ENCODE results near the gene IFNG.

Gene IFNG

GRCh38 chr12:68198507-68199086 is 39.1 kb upstream of the IFNG start:
- no peak for DNase-seq (ENCODE audit: low read depth)
- no peak for TF ChIP-seq CTCF (IDR thresholded peaks at IDR 0.05; ENCODE audit: low read depth, low read length, missing control alignments)
- H3K4me3 ChIP-seq (ENCODE audit: low read depth, low read length), result no peak overlapping the region
- in situ Hi-C loops (cut with HindIII; ENCODE audit: low sequenced_read_pairs), result no loop called here

DNA sequence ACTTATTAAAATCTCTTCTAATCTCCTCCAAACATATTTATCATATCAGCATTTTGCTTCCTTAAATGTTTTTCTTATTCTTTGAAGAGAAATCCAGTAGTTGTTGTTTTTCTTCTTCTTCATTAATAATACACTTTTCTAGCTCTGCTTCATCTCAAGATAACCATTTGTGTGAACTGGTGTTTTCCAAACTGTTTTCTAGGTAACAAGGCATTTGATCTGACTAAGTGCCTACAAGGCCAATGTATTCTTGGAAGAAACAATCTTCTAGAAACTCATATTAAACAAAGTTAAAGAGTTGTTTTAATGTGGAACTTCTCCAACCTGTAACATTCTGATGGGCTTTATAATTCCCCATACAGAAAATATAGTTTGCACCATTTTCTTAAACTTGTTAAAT is 30.8 kb upstream of the IFNG start:
- no peak overlapping the region for H3K4me3 ChIP-seq (ENCODE audit: low read depth, low read length)
- TF ChIP-seq CTCF (IDR thresholded peaks at IDR 0.05; ENCODE audit: low read depth, low read length, missing control alignments), result no peak
- in situ Hi-C loops (cut with HindIII; ENCODE audit: low sequenced_read_pairs), result no loop called here
- no peak for DNase-seq (ENCODE audit: low read depth)

GRCh38 chr12:68189821-68190242 is 30.3 kb upstream of the IFNG start:
- H3K4me3 ChIP-seq (ENCODE audit: low read depth, low read length), result no peak overlapping the region
- no peak for TF ChIP-seq CTCF (IDR thresholded peaks at IDR 0.05; ENCODE audit: low read depth, low read length, missing control alignments)
- in situ Hi-C loops (cut with HindIII; ENCODE audit: low sequenced_read_pairs), result no loop called here
- peak; percentile 78 for DNase-seq (ENCODE audit: low read depth)

DNA sequence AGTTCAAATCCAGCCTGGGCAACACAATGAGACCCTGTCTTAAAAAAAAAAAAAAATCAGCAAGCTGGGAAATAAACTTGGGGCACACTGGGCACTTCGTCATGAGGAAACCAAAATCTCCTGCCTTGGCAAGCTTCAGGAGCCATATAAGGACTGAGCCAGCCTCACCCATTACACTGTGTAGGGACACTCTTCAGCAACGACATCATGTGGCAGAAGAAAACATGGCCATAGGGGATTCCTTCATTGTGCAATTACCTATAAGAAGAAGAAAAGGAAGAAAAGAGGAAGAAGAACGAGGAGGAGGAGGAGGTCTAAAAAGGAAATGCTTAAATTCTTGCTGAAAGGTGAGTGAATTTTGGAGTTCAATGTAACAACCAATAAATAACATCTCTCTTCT is 26.1 kb upstream of the IFNG start:
- H3K4me3 ChIP-seq (ENCODE audit: low read depth, low read length), result no peak overlapping the region
- in situ Hi-C loops (cut with HindIII; ENCODE audit: low sequenced_read_pairs), result no loop called here
- TF ChIP-seq CTCF (IDR thresholded peaks at IDR 0.05; ENCODE audit: low read depth, low read length, missing control alignments), result no peak
- no peak for DNase-seq (ENCODE audit: low read depth)

DNA sequence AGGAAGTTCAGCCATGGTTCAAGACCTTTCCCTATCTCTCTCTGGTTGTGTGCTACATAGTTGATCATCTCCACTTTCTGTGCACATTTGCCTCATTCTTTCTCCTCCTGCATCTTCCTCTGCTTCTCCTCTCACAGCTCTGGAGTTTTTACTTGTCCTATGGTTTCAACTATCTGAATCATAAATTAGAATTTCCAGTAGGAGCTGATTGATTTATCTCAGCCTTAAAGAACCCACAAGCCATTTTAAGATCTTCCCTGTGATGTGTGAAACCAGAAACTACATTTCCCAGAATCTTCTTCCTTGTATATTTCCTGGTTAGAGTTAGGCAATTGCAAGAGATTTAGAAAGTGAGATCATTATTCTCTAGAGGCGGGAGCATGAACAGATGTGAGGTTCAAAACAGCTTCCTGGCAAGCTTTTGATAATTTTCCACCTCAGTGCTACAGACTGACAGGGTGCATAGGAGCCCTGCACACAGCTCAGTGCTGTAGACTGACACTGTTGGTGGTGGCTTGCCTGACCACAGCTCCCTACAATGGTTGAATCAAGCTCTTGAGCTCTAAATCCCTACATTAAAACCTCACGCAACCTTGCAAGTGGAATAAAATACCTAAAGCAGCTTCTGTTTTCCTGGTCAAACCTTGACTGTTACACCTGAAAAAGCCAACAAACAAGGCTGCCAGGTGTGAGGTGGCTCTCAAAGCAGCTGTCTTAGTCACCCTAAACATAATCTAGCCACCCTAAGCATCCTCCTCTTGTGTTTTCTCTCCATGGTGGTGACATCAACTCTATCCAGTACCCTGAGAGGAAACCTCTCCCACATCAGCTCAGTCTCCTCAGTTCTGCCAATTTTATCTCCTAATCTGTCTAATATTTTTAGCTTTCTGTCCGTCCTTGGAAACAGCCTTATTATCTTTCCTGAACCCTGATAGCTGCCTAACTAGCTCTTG is 21.5 kb upstream of the IFNG start:
- in situ Hi-C loops (cut with HindIII; ENCODE audit: low sequenced_read_pairs), result no loop called here
- TF ChIP-seq CTCF (IDR thresholded peaks at IDR 0.05; ENCODE audit: low read depth, low read length, missing control alignments), result no peak
- H3K4me3 ChIP-seq (ENCODE audit: low read depth, low read length), result no peak overlapping the region
- no peak for DNase-seq (ENCODE audit: low read depth)

GRCh38 chr12:68178774-68179439 is 19.4 kb upstream of the IFNG start:
- in situ Hi-C loops (cut with HindIII; ENCODE audit: low sequenced_read_pairs), result no loop called here
- no peak for TF ChIP-seq CTCF (IDR thresholded peaks at IDR 0.05; ENCODE audit: low read depth, low read length, missing control alignments)
- no peak for DNase-seq (ENCODE audit: low read depth)
- no peak overlapping the region for H3K4me3 ChIP-seq (ENCODE audit: low read depth, low read length)

Measured in astrocyte of the cerebellum (primary cell).